ENCODE measurements around the gene FAM20C. TPM values are rescaled to one million over a fixed set of nuclear protein-coding genes. Genes with fewer than 3 reads are reported as not detected.

The FAM20C gene
- total RNA-seq, 1 experiment from 2014 or later, result 35.8 TPM

GRCh38 chr7:144454-144826, 47.9 kb upstream of the FAM20C start:
- intact Hi-C loops (cut with micrococcal nuclease; ENCODE audit: unreplicated experiment), result no loop called here
- H3K9me3 ChIP-seq (ENCODE audit: low read depth, low read length, poor library complexity, severe bottlenecking), result no peaks in the 10 kb centered on the region
- no peak for DNase-seq (ENCODE audit: low spot score)
- H3K4me3 ChIP-seq (ENCODE audit: low read depth, low read length, poor library complexity, severe bottlenecking), result no peak overlapping the region
- BruUV-seq (replicated peaks), result no TSS peak
- TF ChIP-seq CTCF (conservative IDR thresholded peaks at IDR 0.05; ENCODE audit: low read depth, low read length), result no peak
- POLR2A ChIA-PET (ENCODE audit: low non-redundant PET), result no interaction called here
- peaks cover 2% of the 10 kb centered on the region for H3K4me1 ChIP-seq (ENCODE audit: insufficient read depth, low read length, poor library complexity, severe bottlenecking)
- H3K36me3 ChIP-seq (ENCODE audit: insufficient read depth, low read length, poor library complexity, severe bottlenecking), result no peaks in the 10 kb centered on the region
- CTCF ChIA-PET, result no interaction called here
- H3K27me3 ChIP-seq (replicated peaks; ENCODE audit: insufficient read depth, low read depth, low read length, poor library complexity), result no peaks in the 10 kb centered on the region
- no peak overlapping the region for H3K27ac ChIP-seq (ENCODE audit: low read depth, low read length, poor library complexity, severe bottlenecking)

GRCh38 chr7:145863-146262, 46.5 kb upstream of the FAM20C start:
- no peak overlapping the region for H3K27ac ChIP-seq (ENCODE audit: low read depth, low read length, poor library complexity, severe bottlenecking)
- intact Hi-C loops (cut with micrococcal nuclease; ENCODE audit: unreplicated experiment), result no loop called here
- POLR2A ChIA-PET (ENCODE audit: low non-redundant PET), result no interaction called here
- TF ChIP-seq EZH2 (IDR thresholded peaks at IDR 0.05; ENCODE audit: borderline replicate concordance, low read depth, low read length, poor library complexity, severe bottlenecking) (no peak), CTCF (conservative IDR thresholded peaks at IDR 0.05; ENCODE audit: low read depth, low read length) (no peak)
- H3K36me3 ChIP-seq (ENCODE audit: insufficient read depth, low read length, poor library complexity, severe bottlenecking), result no peaks in the 10 kb centered on the region
- no peaks in the 10 kb centered on the region for H3K27me3 ChIP-seq (replicated peaks; ENCODE audit: insufficient read depth, low read depth, low read length, poor library complexity)
- H3K9me3 ChIP-seq (ENCODE audit: low read depth, low read length, poor library complexity, severe bottlenecking), result no peaks in the 10 kb centered on the region
- no TSS peak for BruUV-seq (replicated peaks)
- peaks cover 8% of the 10 kb centered on the region for H3K4me1 ChIP-seq (ENCODE audit: insufficient read depth, low read length, poor library complexity, severe bottlenecking)
- no peak for DNase-seq (ENCODE audit: low spot score)
- CTCF ChIA-PET, result no interaction called here
- no peak overlapping the region for H3K4me3 ChIP-seq (ENCODE audit: low read depth, low read length, poor library complexity, severe bottlenecking)

- peak overlapping the region; percentile 49 for H3K4me3 ChIP-seq (ENCODE audit: low read depth, low read length, poor library complexity, severe bottlenecking)
- peaks cover 8% of the 10 kb centered on the region for H3K4me1 ChIP-seq (ENCODE audit: insufficient read depth, low read length, poor library complexity, severe bottlenecking)
- TF ChIP-seq EZH2 (IDR thresholded peaks at IDR 0.05; ENCODE audit: borderline replicate concordance, low read depth, low read length, poor library complexity, severe bottlenecking) (no peak), CTCF (conservative IDR thresholded peaks at IDR 0.05; ENCODE audit: low read depth, low read length) (no peak)
- no peak for DNase-seq (ENCODE audit: low spot score)
- intact Hi-C loops (cut with micrococcal nuclease; ENCODE audit: unreplicated experiment), result no loop called here
- no peaks in the 10 kb centered on the region for H3K36me3 ChIP-seq (ENCODE audit: insufficient read depth, low read length, poor library complexity, severe bottlenecking)
- ChIA-PET POLR2A (ENCODE audit: low non-redundant PET) (no interaction called here), CTCF (no interaction called here)
- BruUV-seq (replicated peaks), result TSS peak; percentile 73
- H3K27ac ChIP-seq (ENCODE audit: low read depth, low read length, poor library complexity, severe bottlenecking), result peak overlapping the region; percentile 82
- H3K27me3 ChIP-seq (replicated peaks; ENCODE audit: insufficient read depth, low read depth, low read length, poor library complexity), result no peaks in the 10 kb centered on the region
- H3K9me3 ChIP-seq (ENCODE audit: low read depth, low read length, poor library complexity, severe bottlenecking), result no peaks in the 10 kb centered on the region
Observed at GRCh38 chr7:148543-148931, 43.8 kb upstream of the FAM20C start.

All from A673 (cell line).